MM.1S (cell line): ENCODE measurements around the gene CHN2.

Experiments
- EZH2 ChIP-seq: fragments of 300-600 bp; sonication (generic); optimal IDR thresholded peaks from 2 replicates; pipeline ENCODE3; 2017; ENCODE audit warnings: low read depth, mild to moderate bottlenecking, antibody characterized with exemption, low read length, mixed read lengths
- EZH2phosphoT487 ChIP-seq: fragments of 300-600 bp; sonication (generic); IDR thresholded peaks from 2 replicates; pipeline ENCODE4 v1.6.1; 2018; ENCODE audit warnings: antibody characterized with exemption, low read length
- TF ChIP-seq, protein P1 (sequence below): fragments of 300-600 bp; sonication (generic); IDR thresholded peaks from 2 replicates; pipeline ENCODE4 v1.5.1; 2016; ENCODE audit warnings: antibody characterized with exemption, low read length, mixed read lengths

- TF ChIP-seq, protein P1, sequence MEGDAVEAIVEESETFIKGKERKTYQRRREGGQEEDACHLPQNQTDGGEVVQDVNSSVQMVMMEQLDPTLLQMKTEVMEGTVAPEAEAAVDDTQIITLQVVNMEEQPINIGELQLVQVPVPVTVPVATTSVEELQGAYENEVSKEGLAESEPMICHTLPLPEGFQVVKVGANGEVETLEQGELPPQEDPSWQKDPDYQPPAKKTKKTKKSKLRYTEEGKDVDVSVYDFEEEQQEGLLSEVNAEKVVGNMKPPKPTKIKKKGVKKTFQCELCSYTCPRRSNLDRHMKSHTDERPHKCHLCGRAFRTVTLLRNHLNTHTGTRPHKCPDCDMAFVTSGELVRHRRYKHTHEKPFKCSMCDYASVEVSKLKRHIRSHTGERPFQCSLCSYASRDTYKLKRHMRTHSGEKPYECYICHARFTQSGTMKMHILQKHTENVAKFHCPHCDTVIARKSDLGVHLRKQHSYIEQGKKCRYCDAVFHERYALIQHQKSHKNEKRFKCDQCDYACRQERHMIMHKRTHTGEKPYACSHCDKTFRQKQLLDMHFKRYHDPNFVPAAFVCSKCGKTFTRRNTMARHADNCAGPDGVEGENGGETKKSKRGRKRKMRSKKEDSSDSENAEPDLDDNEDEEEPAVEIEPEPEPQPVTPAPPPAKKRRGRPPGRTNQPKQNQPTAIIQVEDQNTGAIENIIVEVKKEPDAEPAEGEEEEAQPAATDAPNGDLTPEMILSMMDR, result no peak
- TF ChIP-seq EZH2phosphoT487 (no peak), EZH2 (no peak)
Observed at GRCh38 chr7:29430279-29430949, 235.8 kb downstream of the CHN2 start.
